ENCODE measurements around the gene LTBP2.

Gene LTBP2

GRCh38 chr14:74476607-74477006 is 135.4 kb downstream of the LTBP2 start:
- no peak overlapping the region for H3K4me3 ChIP-seq (ENCODE audit: control insufficient read depth in 1 of 7, extremely low read depth in 1 of 7, insufficient read depth in 4 of 7, low read depth in 2 of 7, low read length in 6 of 7)
- H3K4me1 ChIP-seq (ENCODE audit: control extremely low read depth in 1 of 4, control insufficient read depth in 4 of 4, insufficient read depth in 4 of 4, low read length in 3 of 4) = no peaks in the 10 kb centered on the region
- ChIA-PET POLR2A (no interaction called here), CTCF (interaction anchor here (0.6 to 1.5 kb wide), 3 partner anchors 103 to 119 kb away, joined by 3 read pairs; no protein-coding TSS in a partner anchor)
- H3K27ac ChIP-seq (ENCODE audit: insufficient read depth in 1 of 2, low read depth in 1 of 2, low read length in 2 of 2, poor library complexity in 1 of 2, severe bottlenecking in 2 of 2) = no peak overlapping the region
- WGBS (ENCODE audit: insufficient coverage) = 100% methylated on average over 2 of the region's 3 CpGs
- no peaks in the 10 kb centered on the region for H3K27me3 ChIP-seq (replicated peaks in 2 of 5; ENCODE audit: control insufficient read depth in 4 of 5, insufficient read depth in 5 of 5, low read length in 4 of 5)
- peaks cover 20 to 52% (median 39%) of the 10 kb centered on the region in 4 experiments for H3K36me3 ChIP-seq (ENCODE audit: control insufficient read depth in 4 of 4, insufficient read depth in 4 of 4, low read length in 3 of 4)
- no peak for DNase-seq
- H3K9me3 ChIP-seq (ENCODE audit: control extremely low read depth in 1 of 5, control insufficient read depth in 4 of 5, insufficient read depth in 2 of 5, low read depth in 1 of 5, low read length in 4 of 5) = no peaks in the 10 kb centered on the region

- Histone ChIP-seq H3K36me3 (ENCODE audit: control insufficient read depth in 4 of 4, insufficient read depth in 4 of 4, low read length in 3 of 4) (peaks cover 20 to 47% (median 35%) of the 10 kb centered on the region in 4 experiments), H3K27ac (ENCODE audit: insufficient read depth in 1 of 2, low read depth in 1 of 2, low read length in 2 of 2, poor library complexity in 1 of 2, severe bottlenecking in 2 of 2) (no peak overlapping the region), H3K9me3 (ENCODE audit: control extremely low read depth in 1 of 5, control insufficient read depth in 4 of 5, insufficient read depth in 2 of 5, low read depth in 1 of 5, low read length in 4 of 5) (no peaks in the 10 kb centered on the region), H3K27me3 (replicated peaks in 2 of 5; ENCODE audit: control insufficient read depth in 4 of 5, insufficient read depth in 5 of 5, low read length in 4 of 5) (no peaks in the 10 kb centered on the region), H3K4me3 (ENCODE audit: control insufficient read depth in 1 of 7, extremely low read depth in 1 of 7, insufficient read depth in 4 of 7, low read depth in 2 of 7, low read length in 6 of 7) (no peak overlapping the region), H3K4me1 (ENCODE audit: control extremely low read depth in 1 of 4, control insufficient read depth in 4 of 4, insufficient read depth in 4 of 4, low read length in 3 of 4) (no peaks in the 10 kb centered on the region)
- ChIA-PET CTCF (interaction anchor here (1.5 kb wide), 2 partner anchors 106 to 118 kb away, joined by 3 read pairs; no protein-coding TSS in a partner anchor), POLR2A (no interaction called here)
- DNase-seq = no peak
- WGBS (ENCODE audit: insufficient coverage) = 100% methylated on average over 4 of the region's 4 CpGs
Observed at GRCh38 chr14:74476107-74476506, 135.9 kb downstream of the LTBP2 start.

GRCh38 chr14:74475678-74476077 is 136.4 kb downstream of the LTBP2 start:
- Histone ChIP-seq H3K36me3 (ENCODE audit: control insufficient read depth in 4 of 4, insufficient read depth in 4 of 4, low read length in 3 of 4) (peaks cover 16 to 43% (median 31%) of the 10 kb centered on the region in 4 experiments), H3K9me3 (ENCODE audit: control extremely low read depth in 1 of 5, control insufficient read depth in 4 of 5, insufficient read depth in 2 of 5, low read depth in 1 of 5, low read length in 4 of 5) (no peaks in the 10 kb centered on the region), H3K27me3 (replicated peaks in 2 of 5; ENCODE audit: control insufficient read depth in 4 of 5, insufficient read depth in 5 of 5, low read length in 4 of 5) (no peaks in the 10 kb centered on the region), H3K4me1 (ENCODE audit: control extremely low read depth in 1 of 4, control insufficient read depth in 4 of 4, insufficient read depth in 4 of 4, low read length in 3 of 4) (no peaks in the 10 kb centered on the region), H3K27ac (ENCODE audit: insufficient read depth in 1 of 2, low read depth in 1 of 2, low read length in 2 of 2, poor library complexity in 1 of 2, severe bottlenecking in 2 of 2) (no peak overlapping the region), H3K4me3 (ENCODE audit: control insufficient read depth in 1 of 7, extremely low read depth in 1 of 7, insufficient read depth in 4 of 7, low read depth in 2 of 7, low read length in 6 of 7) (no peak overlapping the region)
- CTCF ChIA-PET = interaction anchor here (1.5 kb wide), 2 partner anchors 106 to 118 kb away, joined by 3 read pairs; no protein-coding TSS in a partner anchor
- DNase-seq = no peak
- POLR2A ChIA-PET = no interaction called here
- WGBS (ENCODE audit: insufficient coverage) = 100% methylated on average over 1 of the region's 3 CpGs

- 100% methylated on average over 1 of the region's 2 CpGs for WGBS (ENCODE audit: insufficient coverage)
- no peaks in the 10 kb centered on the region for H3K4me1 ChIP-seq (ENCODE audit: control extremely low read depth in 1 of 4, control insufficient read depth in 4 of 4, insufficient read depth in 4 of 4, low read length in 3 of 4)
- H3K27ac ChIP-seq (ENCODE audit: insufficient read depth in 1 of 2, low read depth in 1 of 2, low read length in 2 of 2, poor library complexity in 1 of 2, severe bottlenecking in 2 of 2) = no peak overlapping the region
- CTCF ChIA-PET = interaction anchor here (1.1 to 1.4 kb wide), 2 partner anchors 14 to 108 kb away, joined by 3 to 4 read pairs; no protein-coding TSS in a partner anchor
- no peaks in the 10 kb centered on the region for H3K9me3 ChIP-seq (ENCODE audit: control extremely low read depth in 1 of 5, control insufficient read depth in 4 of 5, insufficient read depth in 2 of 5, low read depth in 1 of 5, low read length in 4 of 5)
- no peaks in the 10 kb centered on the region for H3K27me3 ChIP-seq (replicated peaks in 2 of 5; ENCODE audit: control insufficient read depth in 4 of 5, insufficient read depth in 5 of 5, low read length in 4 of 5)
- POLR2A ChIA-PET = no interaction called here
- no peak overlapping the region for H3K4me3 ChIP-seq (ENCODE audit: control insufficient read depth in 1 of 7, extremely low read depth in 1 of 7, insufficient read depth in 4 of 7, low read depth in 2 of 7, low read length in 6 of 7)
- H3K36me3 ChIP-seq (ENCODE audit: control insufficient read depth in 4 of 4, insufficient read depth in 4 of 4, low read length in 3 of 4) = peaks cover 8 to 34% (median 21%) of the 10 kb centered on the region in 4 experiments
- DNase-seq = no peak
Observed at GRCh38 chr14:74474376-74474775, 137.7 kb downstream of the LTBP2 start.

- H3K27ac ChIP-seq (ENCODE audit: insufficient read depth in 1 of 2, low read depth in 1 of 2, low read length in 2 of 2, poor library complexity in 1 of 2, severe bottlenecking in 2 of 2) = no peak overlapping the region
- H3K36me3 ChIP-seq (ENCODE audit: control insufficient read depth in 4 of 4, insufficient read depth in 4 of 4, low read length in 3 of 4) = peaks cover 5 to 23% (median 13%) of the 10 kb centered on the region in 4 experiments
- WGBS (ENCODE audit: insufficient coverage) = 100% methylated on average over 1 of the region's 2 CpGs
- POLR2A ChIA-PET = no interaction called here
- no peak overlapping the region for H3K4me3 ChIP-seq (ENCODE audit: control insufficient read depth in 1 of 7, extremely low read depth in 1 of 7, insufficient read depth in 4 of 7, low read depth in 2 of 7, low read length in 6 of 7)
- no peaks in the 10 kb centered on the region for H3K27me3 ChIP-seq (replicated peaks in 2 of 5; ENCODE audit: control insufficient read depth in 4 of 5, insufficient read depth in 5 of 5, low read length in 4 of 5)
- H3K9me3 ChIP-seq (ENCODE audit: control extremely low read depth in 1 of 5, control insufficient read depth in 4 of 5, insufficient read depth in 2 of 5, low read depth in 1 of 5, low read length in 4 of 5) = no peaks in the 10 kb centered on the region
- no peak for DNase-seq
- no peaks in the 10 kb centered on the region for H3K4me1 ChIP-seq (ENCODE audit: control extremely low read depth in 1 of 4, control insufficient read depth in 4 of 4, insufficient read depth in 4 of 4, low read length in 3 of 4)
- CTCF ChIA-PET = no interaction called here
Observed at GRCh38 chr14:74472601-74473000, 139.4 kb downstream of the LTBP2 start.

GRCh38 chr14:74469548-74470518 is 142.2 kb downstream of the LTBP2 start:
- Histone ChIP-seq H3K9me3 (ENCODE audit: control extremely low read depth in 1 of 5, control insufficient read depth in 4 of 5, insufficient read depth in 2 of 5, low read depth in 1 of 5, low read length in 4 of 5) (no peaks in the 10 kb centered on the region), H3K36me3 (ENCODE audit: control insufficient read depth in 4 of 4, insufficient read depth in 4 of 4, low read length in 3 of 4) (peaks cover 0 to 14% (median 5%) of the 10 kb centered on the region in 4 experiments), H3K4me3 (ENCODE audit: control insufficient read depth in 1 of 7, extremely low read depth in 1 of 7, insufficient read depth in 4 of 7, low read depth in 2 of 7, low read length in 6 of 7) (no peak overlapping the region), H3K4me1 (ENCODE audit: control extremely low read depth in 1 of 4, control insufficient read depth in 4 of 4, insufficient read depth in 4 of 4, low read length in 3 of 4) (no peaks in the 10 kb centered on the region), H3K27me3 (replicated peaks in 2 of 5; ENCODE audit: control insufficient read depth in 4 of 5, insufficient read depth in 5 of 5, low read length in 4 of 5) (no peaks in the 10 kb centered on the region), H3K27ac (ENCODE audit: insufficient read depth in 1 of 2, low read depth in 1 of 2, low read length in 2 of 2, poor library complexity in 1 of 2, severe bottlenecking in 2 of 2) (no peak overlapping the region)
- 98% methylated on average over 6 of the region's 7 CpGs for WGBS (ENCODE audit: insufficient coverage)
- POLR2A ChIA-PET = no interaction called here
- CTCF ChIA-PET = interaction anchor here (1.5 to 2.9 kb wide), 2 partner anchors 10 kb away, joined by 3 to 10 read pairs; no protein-coding TSS in a partner anchor
- DNase-seq = no peak

GRCh38 chr14:74468513-74468912 is 143.5 kb downstream of the LTBP2 start:
- Histone ChIP-seq H3K4me1 (ENCODE audit: control extremely low read depth in 1 of 4, control insufficient read depth in 4 of 4, insufficient read depth in 4 of 4, low read length in 3 of 4) (no peaks in the 10 kb centered on the region), H3K4me3 (ENCODE audit: control insufficient read depth in 1 of 7, extremely low read depth in 1 of 7, insufficient read depth in 4 of 7, low read depth in 2 of 7, low read length in 6 of 7) (no peak overlapping the region), H3K36me3 (ENCODE audit: control insufficient read depth in 4 of 4, insufficient read depth in 4 of 4, low read length in 3 of 4) (peaks cover 0 to 2% (median 0%) of the 10 kb centered on the region in 4 experiments), H3K9me3 (ENCODE audit: control extremely low read depth in 1 of 5, control insufficient read depth in 4 of 5, insufficient read depth in 2 of 5, low read depth in 1 of 5, low read length in 4 of 5) (no peaks in the 10 kb centered on the region), H3K27me3 (replicated peaks in 2 of 5; ENCODE audit: control insufficient read depth in 4 of 5, insufficient read depth in 5 of 5, low read length in 4 of 5) (no peaks in the 10 kb centered on the region), H3K27ac (ENCODE audit: insufficient read depth in 1 of 2, low read depth in 1 of 2, low read length in 2 of 2, poor library complexity in 1 of 2, severe bottlenecking in 2 of 2) (no peak overlapping the region)
- ChIA-PET POLR2A (no interaction called here), CTCF (interaction anchor here (0.7 to 1.5 kb wide), 2 partner anchors 11 to 25 kb away, joined by 3 read pairs; partner anchors contain the start of genes ISCA2 and NPC2)
- WGBS (ENCODE audit: insufficient coverage) = 97% methylated on average over 3 of the region's 3 CpGs
- no peak for DNase-seq

All from common myeloid progenitor, CD34-positive (primary cell).